HG02642 (cell line): Measurements from ENCODE around the gene XPO4.
"Not testable (repeated sequence)": the region's sequence is repeated elsewhere in the genome, so short reads cannot be mapped to it uniquely, and the experiment has no call there.

Experiments used
- ATAC-seq: cut with Tn5 transposase; IDR thresholded peaks from one replicate; pipeline ENCODE4 v1.9.1; 2021; ENCODE audit warnings: mild to moderate bottlenecking; ENCODE audit not compliant: unreplicated experiment, poor library complexity

Gene XPO4

GRCh38 chr13:20891768-20892167 is 10.8 kb downstream of the XPO4 start:
- no peak for ATAC-seq

- ATAC-seq: no peak
Measured at GRCh38 chr13:20891034-20891433, 11.5 kb downstream of the XPO4 start.

GRCh38 chr13:20890540-20890939 is 12.0 kb downstream of the XPO4 start:
- not testable (repeated sequence) for ATAC-seq

- ATAC-seq: no peak
Measured at GRCh38 chr13:20882206-20882605, 20.3 kb downstream of the XPO4 start.

GRCh38 chr13:20877902-20878301 is 24.6 kb downstream of the XPO4 start:
- no peak for ATAC-seq

- not testable (repeated sequence) for ATAC-seq
Measured at GRCh38 chr13:20876802-20877201, 25.7 kb downstream of the XPO4 start.

GRCh38 chr13:20874439-20874838 is 28.1 kb downstream of the XPO4 start:
- ATAC-seq: not testable (repeated sequence)

- ATAC-seq: no peak
Measured at GRCh38 chr13:20873348-20873747, 29.2 kb downstream of the XPO4 start.

- ATAC-seq: no peak
Measured at GRCh38 chr13:20870829-20871228, 31.7 kb downstream of the XPO4 start.

GRCh38 chr13:20869540-20869939 is 33.0 kb downstream of the XPO4 start:
- ATAC-seq: no peak

- no peak for ATAC-seq
Measured at GRCh38 chr13:20867408-20867807, 35.1 kb downstream of the XPO4 start.

- not testable (repeated sequence) for ATAC-seq
Measured at GRCh38 chr13:20861666-20862065, 40.9 kb downstream of the XPO4 start.

GRCh38 chr13:20860844-20861243 is 41.7 kb downstream of the XPO4 start:
- no peak for ATAC-seq

GRCh38 chr13:20856650-20857049 is 45.9 kb downstream of the XPO4 start:
- no peak for ATAC-seq

- no peak for ATAC-seq
Measured at GRCh38 chr13:20851844-20852402, 50.6 kb downstream of the XPO4 start.

- ATAC-seq: no peak
Measured at GRCh38 chr13:20848944-20849343, 53.6 kb downstream of the XPO4 start.

GRCh38 chr13:20848203-20848602 is 54.3 kb downstream of the XPO4 start:
- no peak for ATAC-seq

GRCh38 chr13:20847296-20847695 is 55.2 kb downstream of the XPO4 start:
- ATAC-seq: no peak

GRCh38 chr13:20843166-20843565 is 59.4 kb downstream of the XPO4 start:
- ATAC-seq: no peak

- no peak for ATAC-seq
Measured at GRCh38 chr13:20840568-20840967, 62.0 kb downstream of the XPO4 start.

GRCh38 chr13:20833900-20834679 is 68.5 kb downstream of the XPO4 start:
- ATAC-seq: no peak

- no peak for ATAC-seq
Measured at GRCh38 chr13:20832861-20833260, 69.7 kb downstream of the XPO4 start.
